GM12878 (cell line): Measurements from ENCODE around the gene ATG13. TPM values are rescaled to one million over a fixed set of nuclear protein-coding genes. Genes with fewer than 3 reads are reported as not detected.

Source experiments
- ATAC-seq: fragments of 200-7000 bp; cut with Tn5 transposase; 3 replicates; pipeline ENCODE4 v1.9.1; 2020; ENCODE audit warnings: mild to moderate bottlenecking, moderate library complexity
- BruUV-seq: library from RNA; stranded (reverse); fragments of 400-500 nt; replicated peaks from 2 replicates; lab custom pipeline; 2021; lab: Mats Ljungman, UMichigan
- CTCF ChIA-PET: fragments of 300-600 bp; sonication (Branson Sonifier 250); formaldehyde crosslinking; extraction: SDS; loops from one replicate; lab custom pipeline; 2021; ENCODE audit warnings: inconsistent platforms; lab: Yijun Ruan, JAX
- POLR2A ChIA-PET: fragments of 350-600 bp; formaldehyde crosslinking; extraction: SDS; loops from one replicate; lab custom pipeline; 2021; ENCODE audit warnings: inconsistent platforms; lab: Charles Lee
- RAD21 ChIA-PET: fragments of 300-600 bp; sonication (Branson Sonifier 250); formaldehyde crosslinking; loops from one replicate; lab custom pipeline; 2023; ENCODE audit warnings: antibody characterized with exemption; ENCODE audit not compliant: unreplicated experiment; lab: Charles Lee
- SMC1A ChIA-PET: fragments of 300-600 bp; sonication (Branson Sonifier 250); formaldehyde crosslinking; loops from one replicate; lab custom pipeline; 2023; ENCODE audit not compliant: unreplicated experiment, uncharacterized antibody; lab: Charles Lee
- DNase-seq: peaks from one replicate; pipeline ENCODE4 v3.0.0-alpha.2; 2011; ENCODE audit warnings: low read depth, low spot score
- FAIRE-seq: peaks from 3 replicates; lab custom pipeline; 2011; peaks lifted over from hg19 to GRCh38; lab: Jason Lieb, UNC
- H2AFZ ChIP-seq: 2 replicates; pipeline ENCODE4 v1.6.0; 2011; ENCODE audit warnings: low read depth, low read length, control low read depth; ENCODE audit not compliant: control insufficient read depth
- H3K27ac ChIP-seq: 2 replicates; pipeline ENCODE4 v1.5.1; 2011; ENCODE audit warnings: control low read depth; ENCODE audit not compliant: control insufficient read depth, insufficient read depth
- H3K27me3 ChIP-seq, 2 experiments: replicated peaks in 1 of 2; 2 replicates each; pipeline versions ENCODE4 v1.6.0 to v1.6.1; 2011; ENCODE audit warnings: low read length in 1 of 2; ENCODE audit not compliant: control insufficient read depth in 2 of 2, insufficient read depth in 2 of 2
- H3K36me3 ChIP-seq, 2 experiments: 2 replicates each; pipeline ENCODE4 v1.5.1; 2011; ENCODE audit warnings: low read length in 1 of 2; ENCODE audit not compliant: control insufficient read depth in 2 of 2, insufficient read depth in 2 of 2
- H3K4me1 ChIP-seq: 2 replicates; pipeline ENCODE4 v1.6.1; 2011; ENCODE audit warnings: mild to moderate bottlenecking, low read length, moderate library complexity, mixed read lengths; ENCODE audit not compliant: control insufficient read depth, insufficient read depth
- H3K4me2 ChIP-seq: 2 replicates; pipeline ENCODE4 v1.6.0; 2011; ENCODE audit warnings: control low read depth; ENCODE audit not compliant: control insufficient read depth, insufficient read depth
- H3K4me3 ChIP-seq: fragments of 200-600 bp; sonication (generic); 2 replicates; pipeline ENCODE4 v1.5.1; 2016
- H3K79me2 ChIP-seq: 2 replicates; pipeline ENCODE4 v1.6.0; 2011; ENCODE audit warnings: low read length; ENCODE audit not compliant: control insufficient read depth, insufficient read depth
- H3K9ac ChIP-seq: 2 replicates; pipeline ENCODE4 v1.8.0; 2011; ENCODE audit warnings: low read length, control low read depth, mixed read lengths; ENCODE audit not compliant: control insufficient read depth, insufficient read depth
- H3K9me3 ChIP-seq: replicated peaks from 3 replicates; pipeline ENCODE4 v1.5.1; 2011; ENCODE audit warnings: mild to moderate bottlenecking, low read length; ENCODE audit not compliant: control insufficient read depth, insufficient read depth
- H4K20me1 ChIP-seq: 2 replicates; pipeline ENCODE4 v1.6.0; 2011; ENCODE audit not compliant: control insufficient read depth, insufficient read depth
- NBN ChIP-seq: fragments of 450-650 bp; IDR thresholded peaks from 2 replicates; pipeline ENCODE4 v1.6.1; 2016
- SRF ChIP-seq, 2 experiments: IDR thresholded peaks; 2 replicates each; pipeline ENCODE4 v1.6.1; 2011; ENCODE audit warnings: low read depth in 2 of 2, low read length in 2 of 2, mild to moderate bottlenecking in 1 of 2, moderate library complexity in 1 of 2
- TARDBP ChIP-seq: IDR thresholded peaks from 2 replicates; pipeline ENCODE4 v1.6.1; 2016; ENCODE audit warnings: borderline replicate concordance
- ZBTB4 ChIP-seq: fragments of 450-650 bp; formaldehyde crosslinking; IDR thresholded peaks from 2 replicates; pipeline ENCODE4 v1.4.0; 2022; ENCODE audit warnings: mild to moderate bottlenecking, moderate library complexity
- WGBS: methylation state at CpG from one replicate; pipeline ENCODE4 v1.1.6; 2016; ENCODE audit warnings: low lambda C conversion rate; ENCODE audit not compliant: insufficient replicate concordance, insufficient coverage; ENCODE audit errors: missing lambda C conversion rate; 5-methylcytosine and 5-hydroxymethylcytosine counted together
- in situ Hi-C: fragments of 300-500 bp; cut with MboI; formaldehyde crosslinking; loops from 9 replicates; pipeline ENCODE4 v1.14.3; 2018; ENCODE audit warnings: mixed read lengths
- intact Hi-C: fragments of 100-400 bp; cut with micrococcal nuclease; formaldehyde crosslinking; loops from one replicate; pipeline ENCODE4 v1.14.2; 2022; ENCODE audit not compliant: unreplicated experiment
- polyA plus RNA-seq, 11 experiments: library from polyadenylated mRNA; depleted of rRNA in 4 of 11; unstranded in 6 of 11; stranded (reverse) in 5 of 11; fragments of >200 nt; fragmentation: Nextera tagmentation in 4 of 11; fragmentation: Illumina TruSeq in 1 of 11; extraction: Ambion mirVana in 4 of 11; extraction: Trizol in 1 of 11; gene quantifications; 1 replicate in 1 of 11; 2 replicates in 10 of 11; pipeline versions ENCODE4 v1.2.1 to v1.2.3, GENCODE V29; 2011 to 2016; ENCODE audit warnings: inconsistent platforms in 2 of 11, missing spikeins in 2 of 11, low read depth in 1 of 11
- total RNA-seq, 4 experiments: library from RNA; depleted of rRNA in 3 of 4; stranded (reverse); fragments of >200 nt in 3 of 4; fragmentation: Illumina TruSeq in 1 of 4; extraction: Trizol in 1 of 4; gene quantifications; 2 replicates each; pipeline versions ENCODE4 v1.2.1 to v1.2.3, GENCODE V29; 2013 to 2021

The ATG13 gene
- total and polyA plus RNA-seq, 10 of the 15 experiments (the other 5 are each of a cell fraction or from before 2014, with no cell fraction given) = 10.9 to 61.6 (median 50.9) TPM

DNA sequence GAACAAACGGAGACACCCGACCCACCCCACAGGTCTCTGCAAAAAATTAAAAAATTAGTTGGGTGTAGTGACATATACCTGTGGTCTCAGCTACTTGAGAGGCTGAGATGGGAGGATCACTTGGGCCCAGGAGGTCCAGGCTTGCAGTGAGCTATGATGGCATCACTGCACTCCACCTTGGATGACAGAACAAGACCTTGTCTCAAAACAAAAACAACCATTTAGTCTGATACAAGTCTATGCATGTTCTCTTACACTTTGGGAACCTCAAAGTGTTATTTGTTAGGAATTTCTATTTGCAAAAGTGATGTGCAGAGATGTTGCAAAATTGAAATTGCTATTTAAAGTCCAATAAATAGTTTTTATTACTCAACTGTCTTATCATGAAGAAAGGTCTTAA is 14.3 kb downstream of the ATG13 start:
- ChIA-PET RAD21 (no interaction called here), POLR2A (interaction anchor here (0.5 to 1.3 kb wide), 2 partner anchors 13 to 32 kb away, joined by 3 to 5 read pairs; no protein-coding TSS in a partner anchor), SMC1A (no interaction called here), CTCF (interaction anchor here (4.0 kb wide), 1 partner anchor 14 kb away, joined by 19 read pairs; the partner anchor contains the start of genes ATG13 and HARBI1)
- H3K4me2 ChIP-seq = no peak overlapping the region
- in situ Hi-C loops (no loop called here), intact Hi-C loops (no loop called here)
- H3K27ac ChIP-seq = no peak overlapping the region
- no TSS peak for BruUV-seq
- H3K36me3 ChIP-seq = no peaks in the 10 kb centered on the region; a peak in 2 of 4 replicates
- no peak overlapping the region for H2AFZ ChIP-seq
- H3K27me3 ChIP-seq = no peaks in the 10 kb centered on the region
- no peak overlapping the region for H3K9ac ChIP-seq
- 94% methylated on average over 2 of the region's 2 CpGs for WGBS
- ATAC-seq (no peak), FAIRE-seq (no peak), DNase-seq (no peak)
- no peaks in the 10 kb centered on the region for H3K9me3 ChIP-seq
- H3K4me3 ChIP-seq = no peak overlapping the region
- no peaks in the 10 kb centered on the region for H3K79me2 ChIP-seq
- no peaks in the 10 kb centered on the region for H4K20me1 ChIP-seq
- H3K4me1 ChIP-seq = no peaks in the 10 kb centered on the region
- TF ChIP-seq TARDBP (no peak), ZBTB4 (CRISPR knock-in tag) (no peak), NBN (no peak), SRF (IDR thresholded peaks at IDR 0.05; ENCODE audit: low read depth in 2 of 2, low read length in 2 of 2) (no peak)
